Chondrocyte (in vitro differentiated cells): Measurements from ENCODE around the gene CEACAM3. TPM values are rescaled to one million over a fixed set of nuclear protein-coding genes. Genes with fewer than 3 reads are reported as not detected.

Experiments
- DNase-seq: peaks from one replicate; pipeline ENCODE4 v3.0.0; 2021; ENCODE audit warnings: mixed read lengths, low spot score
- H3K27ac Mint-ChIP-seq: one replicate; pipeline ENCODE4 v1.8.0; 2021; ENCODE audit warnings: mild to moderate bottlenecking, moderate library complexity, mixed read lengths; ENCODE audit not compliant: unreplicated experiment
- H3K27me3 Mint-ChIP-seq: 2 replicates; pipeline ENCODE4 v1.8.0; 2021; ENCODE audit warnings: low read depth, mixed read lengths
- H3K36me3 Mint-ChIP-seq: 2 replicates; pipeline ENCODE4 v1.8.0; 2021; ENCODE audit warnings: low read depth, mixed read lengths
- H3K4me1 Mint-ChIP-seq: 2 replicates; pipeline ENCODE4 v1.8.0; 2021; ENCODE audit warnings: low read depth, mild to moderate bottlenecking, mixed read lengths
- H3K4me3 Mint-ChIP-seq: one replicate; pipeline ENCODE4 v1.8.0; 2021; ENCODE audit warnings: mild to moderate bottlenecking, moderate library complexity, mixed read lengths; ENCODE audit not compliant: unreplicated experiment
- H3K9me3 Mint-ChIP-seq: 2 replicates; pipeline ENCODE4 v1.8.0; 2021; ENCODE audit warnings: low read depth, mixed read lengths
- total RNA-seq: library from RNA; stranded (reverse); gene quantifications from 3 replicates; pipeline ENCODE4 v1.2.1, GENCODE V29; 2021
- TF ChIP-seq, protein P1 (sequence below): fragments of 200-600 bp; sonication (generic); IDR thresholded peaks from 2 replicates; pipeline ENCODE4 v1.5.0; 2021; ENCODE audit warnings: antibody characterized with exemption, mild to moderate bottlenecking, moderate library complexity

CEACAM3 gene
- total RNA-seq, 1 donor from 2014 or later: not detected

DNA sequence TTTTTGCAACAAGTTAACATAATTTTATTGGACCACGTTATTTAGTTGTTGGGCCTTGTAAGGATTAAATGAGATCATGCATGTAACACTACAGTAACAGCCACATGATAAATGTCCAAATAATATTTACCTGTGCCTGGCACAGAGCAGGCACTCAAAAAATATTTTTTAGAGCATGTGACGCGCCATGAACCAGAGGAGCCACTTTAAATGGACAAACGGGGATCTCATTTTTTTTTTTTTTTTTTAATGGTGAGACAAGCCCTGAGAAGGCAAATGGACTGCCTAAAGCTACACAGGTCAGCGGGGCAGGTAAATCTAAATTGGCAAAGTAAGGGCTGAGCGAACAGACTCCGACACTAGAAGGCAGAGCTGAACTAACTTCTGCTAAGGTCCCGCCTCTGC is 62.8 kb downstream of the CEACAM3 start:
- Mint-ChIP-seq H3K27me3 (peaks cover 15% of the 10 kb centered on the region), H3K9me3 (no peaks in the 10 kb centered on the region), H3K27ac (peak overlapping the region; percentile 99), H3K4me1 (peaks cover 39% of the 10 kb centered on the region), H3K4me3 (peak overlapping the region; percentile 96), H3K36me3 (peaks cover 30% of the 10 kb centered on the region)
- TF ChIP-seq, protein P1, sequence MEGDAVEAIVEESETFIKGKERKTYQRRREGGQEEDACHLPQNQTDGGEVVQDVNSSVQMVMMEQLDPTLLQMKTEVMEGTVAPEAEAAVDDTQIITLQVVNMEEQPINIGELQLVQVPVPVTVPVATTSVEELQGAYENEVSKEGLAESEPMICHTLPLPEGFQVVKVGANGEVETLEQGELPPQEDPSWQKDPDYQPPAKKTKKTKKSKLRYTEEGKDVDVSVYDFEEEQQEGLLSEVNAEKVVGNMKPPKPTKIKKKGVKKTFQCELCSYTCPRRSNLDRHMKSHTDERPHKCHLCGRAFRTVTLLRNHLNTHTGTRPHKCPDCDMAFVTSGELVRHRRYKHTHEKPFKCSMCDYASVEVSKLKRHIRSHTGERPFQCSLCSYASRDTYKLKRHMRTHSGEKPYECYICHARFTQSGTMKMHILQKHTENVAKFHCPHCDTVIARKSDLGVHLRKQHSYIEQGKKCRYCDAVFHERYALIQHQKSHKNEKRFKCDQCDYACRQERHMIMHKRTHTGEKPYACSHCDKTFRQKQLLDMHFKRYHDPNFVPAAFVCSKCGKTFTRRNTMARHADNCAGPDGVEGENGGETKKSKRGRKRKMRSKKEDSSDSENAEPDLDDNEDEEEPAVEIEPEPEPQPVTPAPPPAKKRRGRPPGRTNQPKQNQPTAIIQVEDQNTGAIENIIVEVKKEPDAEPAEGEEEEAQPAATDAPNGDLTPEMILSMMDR: no peak
- peak; percentile 51 for DNase-seq

DNA sequence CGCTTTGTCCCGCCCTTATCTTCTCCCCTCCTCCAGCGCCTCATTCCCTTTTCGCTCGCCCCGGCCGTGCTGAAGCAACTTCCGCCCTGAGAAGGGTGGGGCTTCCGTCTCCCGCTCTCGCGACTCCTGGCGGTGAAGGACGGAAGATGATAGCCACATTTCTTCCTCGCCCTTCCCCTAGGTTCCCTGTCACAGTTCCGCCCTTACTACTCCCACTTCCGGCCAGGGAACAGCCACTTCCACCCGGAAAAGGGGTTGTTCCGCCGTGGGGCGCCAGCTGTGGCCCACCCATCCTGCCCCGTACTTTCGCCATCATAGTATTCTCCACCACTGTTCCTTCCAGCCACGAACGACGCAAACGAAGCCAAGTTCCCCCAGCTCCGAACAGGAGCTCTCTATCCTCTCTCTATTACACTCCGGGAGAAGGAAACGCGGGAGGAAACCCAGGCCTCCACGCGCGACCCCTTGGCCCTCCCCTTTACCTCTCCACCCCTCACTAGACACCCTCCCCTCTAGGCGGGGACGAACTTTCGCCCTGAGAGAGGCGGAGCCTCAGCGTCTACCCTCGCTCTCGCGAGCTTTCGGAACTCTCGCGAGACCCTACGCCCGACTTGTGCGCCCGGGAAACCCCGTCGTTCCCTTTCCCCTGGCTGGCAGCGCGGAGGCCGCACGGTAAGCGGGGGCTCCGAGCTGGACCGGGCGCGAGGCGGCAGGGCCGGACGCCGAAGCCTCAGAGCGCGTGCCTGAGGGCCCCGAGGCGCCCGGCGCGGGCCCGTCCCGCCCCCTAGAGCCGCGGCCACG is 63.4 kb downstream of the CEACAM3 start, which contains the start of gene RPS19:
TSS of gene RPS19 (plus strand) at position 638 of the 801 bp plus-strand sequence. CDS start 520 bp downstream, outside the sequence.
- H3K4me1 Mint-ChIP-seq: peaks cover 45% of the 10 kb centered on the region
- H3K27ac Mint-ChIP-seq: peak within 1 kb of the TSS; percentile 99
- H3K4me3 Mint-ChIP-seq: peak within 1 kb of the TSS; percentile 96
- peak; percentile 98 for DNase-seq
- H3K27me3 Mint-ChIP-seq: peaks cover 9% of the 10 kb centered on the region
- H3K9me3 Mint-ChIP-seq: no peaks in the 10 kb centered on the region
- TF ChIP-seq, protein P1: peak; percentile 78
- H3K36me3 Mint-ChIP-seq: peaks cover 36% of the 10 kb centered on the region

DNA sequence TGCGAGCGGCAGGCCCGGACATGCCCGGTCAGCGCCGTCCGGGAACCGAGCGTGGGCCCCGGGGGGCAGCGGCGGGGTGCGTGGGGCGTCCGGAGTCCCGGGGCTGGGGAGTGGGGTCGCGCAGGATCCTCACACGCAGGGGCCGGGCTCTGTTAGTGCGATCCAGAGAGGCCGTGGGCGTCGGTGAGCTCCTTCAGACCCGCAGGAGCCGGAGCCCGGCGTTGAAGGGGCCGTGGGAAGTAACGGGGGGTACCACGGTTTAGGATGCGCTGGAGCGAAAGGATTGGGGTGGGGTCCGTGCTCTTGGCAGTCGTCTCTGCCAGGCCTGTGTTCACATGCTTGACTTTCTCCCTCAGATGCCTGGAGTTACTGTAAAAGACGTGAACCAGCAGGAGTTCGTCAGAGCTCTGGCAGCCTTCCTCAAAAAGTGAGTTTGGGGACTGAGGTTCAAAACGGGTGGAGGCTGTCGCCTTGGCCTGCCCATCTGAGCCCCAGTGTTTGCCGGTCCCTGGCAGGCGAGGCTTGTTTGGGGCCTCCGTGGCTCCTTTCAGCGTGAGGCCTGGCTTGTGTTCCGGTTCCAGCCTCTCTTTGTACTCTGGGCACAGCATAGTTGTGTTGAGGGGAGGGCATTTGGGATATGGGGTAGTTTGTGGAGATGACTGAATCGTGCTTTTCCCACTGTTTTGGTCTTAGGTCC is 64.2 kb downstream of the CEACAM3 start:
- Mint-ChIP-seq H3K9me3 (no peaks in the 10 kb centered on the region), H3K4me1 (peaks cover 48% of the 10 kb centered on the region), H3K36me3 (peaks cover 39% of the 10 kb centered on the region), H3K27ac (peak overlapping the region; percentile 93), H3K27me3 (peaks cover 3% of the 10 kb centered on the region), H3K4me3 (peak overlapping the region; percentile 96)
- TF ChIP-seq, protein P1: no peak
- DNase-seq: no peak

Other genes starting within 250 kb of the CEACAM3 start
- not detected in 3 replicates for gene CEACAM21, start 220.4 kb upstream of the CEACAM3 start, total RNA-seq
- gene CEACAM4, start 169.5 kb upstream of the CEACAM3 start, total RNA-seq: not detected in 3 replicates
- not detected in 3 replicates for gene CEACAM7, start 108.3 kb upstream of the CEACAM3 start, total RNA-seq
- not detected in 3 replicates for gene CEACAM5, start 88.0 kb upstream of the CEACAM3 start, total RNA-seq
- gene CEACAM6, start 41.1 kb upstream of the CEACAM3 start, total RNA-seq: not detected in 3 replicates
- gene LYPD4, start 48.1 kb downstream of the CEACAM3 start, total RNA-seq: not detected in 3 replicates
- gene DMRTC2, start 48.5 kb downstream of the CEACAM3 start, total RNA-seq: not detected in 3 replicates
- gene RPS19, start 63.7 kb downstream of the CEACAM3 start, total RNA-seq: 1,424 to 1,797 TPM (median 1,457 TPM) in 3 replicates
- 0.36 TPM in 1 of 3 replicates, not detected in the others for gene CD79A, start 80.7 kb downstream of the CEACAM3 start, total RNA-seq
- 70.5 to 105 TPM (median 73.2 TPM) in 3 replicates for gene ARHGEF1, start 86.6 kb downstream of the CEACAM3 start, total RNA-seq
- gene ERFL, start 131.9 kb downstream of the CEACAM3 start, total RNA-seq: 0.27 to 0.44 TPM (median 0.35 TPM) in 3 replicates
- 282 to 302 TPM (median 295 TPM) in 3 replicates for gene RABAC1, start 162.7 kb downstream of the CEACAM3 start, total RNA-seq
- gene ATP1A3, start 197.6 kb downstream of the CEACAM3 start, total RNA-seq: 0.10 to 0.85 TPM (median 0.64 TPM) in 3 replicates